HepG2 (cell line): Measurements from ENCODE around the gene MED1. TPM values are rescaled to one million over a fixed set of nuclear protein-coding genes. Genes with fewer than 3 reads are reported as not detected.

Source experiments
- AGO2 ChIP-seq: fragments of 200-400 bp; formaldehyde crosslinking; optimal IDR thresholded peaks from 2 replicates; pipeline ENCODE3; 2017; ENCODE audit warnings: mild to moderate bottlenecking, low read depth, low read length, moderate library complexity
- ARHGAP35 ChIP-seq: sonication (generic); formaldehyde crosslinking; IDR thresholded peaks from 2 replicates; pipeline ENCODE4 v1.9.0; 2022; ENCODE audit warnings: mild to moderate bottlenecking, inconsistent platforms, moderate library complexity, missing genetic modification reagents, borderline replicate concordance
- ASH2L ChIP-seq: fragments of 300-600, 200-600 bp; sonication (generic); IDR thresholded peaks from 2 replicates; pipeline ENCODE4 v1.7.0; 2017; ENCODE audit warnings: low read depth, mild to moderate bottlenecking, moderate library complexity, mixed read lengths, low read length; ENCODE audit not compliant: insufficient read length
- ATF3 ChIP-seq: sonication (generic); formaldehyde crosslinking; IDR thresholded peaks from 2 replicates; pipeline ENCODE4 v1.4.0; 2020; ENCODE audit warnings: missing genetic modification reagents
- CENPBD1 ChIP-seq: sonication (generic); formaldehyde crosslinking; IDR thresholded peaks from 2 replicates; pipeline ENCODE4 v1.8.0; 2022; ENCODE audit warnings: missing genetic modification reagents, low read depth, mild to moderate bottlenecking, borderline replicate concordance
- FOXP4 ChIP-seq: sonication (generic); formaldehyde crosslinking; IDR thresholded peaks from 2 replicates; pipeline ENCODE4 v1.4.0; 2020; ENCODE audit warnings: missing genetic modification reagents
- GATAD2A ChIP-seq: IDR thresholded peaks from 2 replicates; pipeline ENCODE4 v1.6.1; 2016
- HMGA1 ChIP-seq: sonication (generic); formaldehyde crosslinking; conservative IDR thresholded peaks from 2 replicates; pipeline ENCODE4 v1.4.0; 2020; ENCODE audit warnings: missing genetic modification reagents
- KDM6A ChIP-seq: IDR thresholded peaks from 2 replicates; pipeline ENCODE4 v1.6.1; 2016; ENCODE audit warnings: low read depth
- MIER2 ChIP-seq: IDR thresholded peaks from 2 replicates; pipeline ENCODE4 v1.6.1; 2016; ENCODE audit warnings: missing biosample characterization, missing genetic modification reagents
- MNT ChIP-seq: fragments of 450-650 bp; IDR thresholded peaks from 2 replicates; pipeline ENCODE4 v1.6.1; 2016
- RCOR2 ChIP-seq: IDR thresholded peaks from 2 replicates; pipeline ENCODE4 v1.6.1; 2016; ENCODE audit warnings: missing biosample characterization, missing genetic modification reagents
- SIN3B ChIP-seq: fragments of 150-350 bp; IDR thresholded peaks from 2 replicates; pipeline ENCODE4 v1.6.1; 2014; ENCODE audit warnings: low read length
- TFDP1 ChIP-seq: IDR thresholded peaks from 2 replicates; pipeline ENCODE4 v1.6.1; 2016; ENCODE audit warnings: missing compliant biosample characterization, missing genetic modification reagents, borderline replicate concordance
- ZFP91 ChIP-seq: sonication (generic); formaldehyde crosslinking; IDR thresholded peaks from 2 replicates; pipeline ENCODE4 v1.9.0; 2022; ENCODE audit warnings: missing genetic modification reagents, mild to moderate bottlenecking, borderline replicate concordance
- ZNF180 ChIP-seq: sonication (generic); formaldehyde crosslinking; IDR thresholded peaks from 2 replicates; pipeline ENCODE4 v1.4.0; 2020; ENCODE audit warnings: low read depth, missing genetic modification reagents, borderline replicate concordance
- ZNF333 ChIP-seq: sonication (generic); formaldehyde crosslinking; IDR thresholded peaks from 2 replicates; pipeline ENCODE4 v1.4.0; 2020; ENCODE audit warnings: mild to moderate bottlenecking, missing genetic modification reagents, borderline replicate concordance
- ZNF33B ChIP-seq: sonication (generic); formaldehyde crosslinking; IDR thresholded peaks from 2 replicates; pipeline ENCODE4 v1.5.1; 2020; ENCODE audit warnings: mild to moderate bottlenecking, missing genetic modification reagents
- ZNF704 ChIP-seq: sonication (generic); formaldehyde crosslinking; IDR thresholded peaks from 2 replicates; pipeline ENCODE4 v1.8.1; 2023; ENCODE audit warnings: mild to moderate bottlenecking, inconsistent platforms, moderate library complexity, missing genetic modification reagents, borderline replicate concordance
- ZSCAN20 ChIP-seq: sonication (generic); formaldehyde crosslinking; IDR thresholded peaks from 2 replicates; pipeline ENCODE4 v1.4.0; 2020; ENCODE audit warnings: missing genetic modification reagents, mild to moderate bottlenecking, borderline replicate concordance
- polyA plus RNA-seq, 8 experiments: library from polyadenylated mRNA; depleted of rRNA in 3 of 8; stranded (reverse) in 7 of 8; unstranded in 1 of 8; fragments of >200 nt; fragmentation: Illumina TruSeq in 4 of 8; extraction: Trizol in 4 of 8; gene quantifications; 2 replicates each; pipeline versions ENCODE4 v1.2.1 to v1.2.3, GENCODE V29; 2011 to 2016; ENCODE audit warnings: low read depth in 4 of 8, missing spikeins in 1 of 8, mixed read lengths in 1 of 8; ENCODE audit not compliant: insufficient read depth in 1 of 8
- total RNA-seq, 5 experiments: library from RNA; depleted of rRNA; stranded (reverse); fragments of >200 nt; fragmentation: Illumina TruSeq; extraction: Trizol; gene quantifications; 2 replicates each; pipeline ENCODE4 v1.2.3, GENCODE V29; 2016; ENCODE audit warnings: low read depth in 1 of 5

The MED1 gene
- total and polyA plus RNA-seq, 2 of the 13 experiments (the other 11 are each of a cell fraction or from before 2014, with no cell fraction given) = 37.5 to 40.1 TPM

- TF ChIP-seq TFDP1 (peak; percentile 82; the same call in 1 of the 2 replicates), ZNF180 (CRISPR knock-in tag) (no peak), RCOR2 (CRISPR knock-in tag) (no peak), AGO2 (peak; percentile 87), ARHGAP35 (CRISPR knock-in tag) (no peak; the same call in 1 of the 2 replicates), MNT (no peak), CENPBD1 (CRISPR knock-in tag) (no peak), ASH2L (peak; percentile 87), MIER2 (no peak), KDM6A (CRISPR knock-in tag) (0 out of 2 replicates have a peak, but pooled peaks have one; percentile 10), ZSCAN20 (peak; percentile 93; the same call in 1 of the 2 replicates), ZNF704 (no peak; the same call in 1 of the 2 replicates), FOXP4 (CRISPR knock-in tag) (peak; percentile 18; the same call in 1 of the 2 replicates), ZNF33B (CRISPR knock-in tag) (no peak), HMGA1 (no peak), ZFP91 (CRISPR knock-in tag) (no peak; the same call in 1 of the 2 replicates), SIN3B (peak; percentile 74; the same call in 1 of the 2 replicates), GATAD2A (no peak), ATF3 (CRISPR knock-in tag) (no peak), ZNF333 (CRISPR knock-in tag) (peak; percentile 9; the same call in 1 of the 2 replicates)
Observed at GRCh38 chr17:39401412-39402243, 49.4 kb downstream of the MED1 start, which contains the start of gene FBXL20 (continued).
